SKM-1 (cell line): ENCODE measurements around the gene RGR.

Source experiments
- DNase-seq: peaks from one replicate; lab custom pipeline; 2025; ENCODE audit not compliant: unreplicated experiment; lab: John Stamatoyannopoulos, UW

RGR gene

GRCh38 chr10:84244651-84245270 lies at the start of gene RGR:
Gene RGR, plus strand, starts transcription at chr10:84245053. Its CDS starts 38 bp downstream, at chr10:84245091.
- no peak for DNase-seq

- no peak for DNase-seq
These were observed 48.8 kb upstream of the RGR start for GRCh38 chr10:84196083-84196482.

- no peak for DNase-seq
These were observed 47.9 kb upstream of the RGR start for GRCh38 chr10:84196941-84197340.

- DNase-seq, result no peak
These were observed 47.2 kb upstream of the RGR start for GRCh38 chr10:84197643-84198042.

- DNase-seq, result no peak
These were observed 46.5 kb upstream of the RGR start for GRCh38 chr10:84198206-84198915.

- DNase-seq, result no peak
These were observed 44.2 kb upstream of the RGR start for GRCh38 chr10:84200537-84201243.

GRCh38 chr10:84201244-84201606 lies 43.6 kb upstream of the RGR start:
- no peak for DNase-seq

- DNase-seq, result no peak
These were observed 43.2 kb upstream of the RGR start for GRCh38 chr10:84201682-84202081.

GRCh38 chr10:84202349-84202748 lies 42.5 kb upstream of the RGR start:
- no peak for DNase-seq

GRCh38 chr10:84204122-84204521 lies 40.7 kb upstream of the RGR start:
- peak; percentile 12 for DNase-seq

GRCh38 chr10:84204610-84205009 lies 40.2 kb upstream of the RGR start:
- no peak for DNase-seq

GRCh38 chr10:84205049-84205852 lies 39.6 kb upstream of the RGR start:
- peak; percentile 20 for DNase-seq

GRCh38 chr10:84205853-84206525 lies 38.9 kb upstream of the RGR start:
- DNase-seq, result no peak

GRCh38 chr10:84208023-84208422 lies 36.8 kb upstream of the RGR start:
- no peak for DNase-seq

- DNase-seq, result no peak
These were observed 33.3 kb upstream of the RGR start for GRCh38 chr10:84211566-84211965.

- no peak for DNase-seq
These were observed 32.8 kb upstream of the RGR start for GRCh38 chr10:84212014-84212413.

GRCh38 chr10:84213076-84213475 lies 31.8 kb upstream of the RGR start:
- no peak for DNase-seq

- no peak for DNase-seq
These were observed 30.7 kb upstream of the RGR start for GRCh38 chr10:84214046-84214572.

GRCh38 chr10:84214612-84215235 lies 30.1 kb upstream of the RGR start:
- DNase-seq, result peak; percentile 3

- DNase-seq, result no peak
These were observed 28.0 kb upstream of the RGR start for GRCh38 chr10:84216834-84217233.
